Peyer's patch (tissue), 4 donors: ENCODE measurements around the gene APOF.
"Not testable (repeated sequence)": the region's sequence is repeated elsewhere in the genome, so short reads cannot be mapped to it uniquely, and the experiment has no call there.

ENCODE experiments used
- POLR2A ChIP-seq, 2 donors: fragments of 450-650 bp; IDR thresholded peaks; one replicate each; pipeline ENCODE4 v1.5.1; 2017; ENCODE audit warnings: antibody characterized with exemption in 2 of 2, mild to moderate bottlenecking in 2 of 2, moderate library complexity in 2 of 2
- TF ChIP-seq, protein P1 (sequence below), 6 experiments: fragments of 450-650 bp in 4 of 6; fragments of 200-600 bp in 2 of 6; sonication (generic) in 1 of 6; IDR thresholded peaks; one replicate each; pipeline ENCODE4 v1.5.1; 2017 to 2019; ENCODE audit warnings: antibody characterized with exemption in 6 of 6, mild to moderate bottlenecking in 3 of 6, moderate library complexity in 1 of 6

DNA sequence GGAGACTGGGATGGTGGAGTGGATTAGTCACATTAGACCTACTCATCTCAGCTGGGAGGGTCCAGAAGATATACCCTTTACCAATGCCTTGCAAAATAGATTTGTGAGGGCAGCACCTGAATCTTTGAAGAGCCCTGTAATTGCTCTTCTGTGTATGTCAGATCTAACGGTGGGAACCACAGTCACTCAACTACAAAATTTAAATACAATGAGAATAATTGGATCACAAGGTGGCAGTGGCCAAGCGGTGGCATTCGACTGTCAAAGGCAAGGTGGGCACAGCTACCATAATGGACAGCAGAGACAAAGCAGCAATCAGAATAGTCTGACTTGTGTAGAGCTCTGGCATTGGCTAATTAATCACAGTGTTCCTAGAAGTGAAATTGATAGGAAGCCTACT, 36.8 kb upstream of the APOF start:
- TF ChIP-seq, protein P1, sequence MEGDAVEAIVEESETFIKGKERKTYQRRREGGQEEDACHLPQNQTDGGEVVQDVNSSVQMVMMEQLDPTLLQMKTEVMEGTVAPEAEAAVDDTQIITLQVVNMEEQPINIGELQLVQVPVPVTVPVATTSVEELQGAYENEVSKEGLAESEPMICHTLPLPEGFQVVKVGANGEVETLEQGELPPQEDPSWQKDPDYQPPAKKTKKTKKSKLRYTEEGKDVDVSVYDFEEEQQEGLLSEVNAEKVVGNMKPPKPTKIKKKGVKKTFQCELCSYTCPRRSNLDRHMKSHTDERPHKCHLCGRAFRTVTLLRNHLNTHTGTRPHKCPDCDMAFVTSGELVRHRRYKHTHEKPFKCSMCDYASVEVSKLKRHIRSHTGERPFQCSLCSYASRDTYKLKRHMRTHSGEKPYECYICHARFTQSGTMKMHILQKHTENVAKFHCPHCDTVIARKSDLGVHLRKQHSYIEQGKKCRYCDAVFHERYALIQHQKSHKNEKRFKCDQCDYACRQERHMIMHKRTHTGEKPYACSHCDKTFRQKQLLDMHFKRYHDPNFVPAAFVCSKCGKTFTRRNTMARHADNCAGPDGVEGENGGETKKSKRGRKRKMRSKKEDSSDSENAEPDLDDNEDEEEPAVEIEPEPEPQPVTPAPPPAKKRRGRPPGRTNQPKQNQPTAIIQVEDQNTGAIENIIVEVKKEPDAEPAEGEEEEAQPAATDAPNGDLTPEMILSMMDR (IDR thresholded peaks at IDR 0.05): not testable (repeated sequence)
- not testable (repeated sequence) for TF ChIP-seq POLR2A (IDR thresholded peaks at IDR 0.05)
